ENCODE data around the gene LZTS2.

LZTS2 gene

DNA sequence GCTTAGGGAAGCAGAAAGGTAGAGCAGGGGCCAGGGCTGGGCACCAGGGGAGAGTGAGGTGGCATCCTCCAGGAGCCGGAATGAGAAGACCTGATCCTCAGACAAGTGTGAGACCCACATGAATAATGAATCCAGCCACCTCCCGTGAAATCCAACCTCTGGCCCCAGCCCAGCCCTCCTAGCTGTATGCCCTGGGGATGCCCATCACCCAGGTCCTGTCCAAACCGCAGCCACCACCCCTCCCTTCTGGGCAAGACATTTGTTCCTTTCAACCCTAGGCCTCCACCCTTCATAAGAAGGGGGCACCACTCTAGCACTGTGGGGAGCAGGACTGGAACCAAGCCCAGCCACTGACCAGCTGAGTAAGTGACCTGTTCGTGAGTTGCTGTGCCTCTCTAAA lies 21.6 kb downstream of the LZTS2 start:
- Mint-ChIP-seq H3K9me3 (no peaks in the 10 kb centered on the region), H3K36me3 (no peaks in the 10 kb centered on the region), H3K27ac (no peak overlapping the region), H3K27me3 (peaks cover 32 to 48% of the 10 kb centered on the region in 2 donors), H3K4me3 (no peak overlapping the region), H3K4me1 (peaks cover 11 to 25% of the 10 kb centered on the region in 2 donors)
- DNase-seq (no peak), ATAC-seq (replicated peaks) (no peak)

DNA sequence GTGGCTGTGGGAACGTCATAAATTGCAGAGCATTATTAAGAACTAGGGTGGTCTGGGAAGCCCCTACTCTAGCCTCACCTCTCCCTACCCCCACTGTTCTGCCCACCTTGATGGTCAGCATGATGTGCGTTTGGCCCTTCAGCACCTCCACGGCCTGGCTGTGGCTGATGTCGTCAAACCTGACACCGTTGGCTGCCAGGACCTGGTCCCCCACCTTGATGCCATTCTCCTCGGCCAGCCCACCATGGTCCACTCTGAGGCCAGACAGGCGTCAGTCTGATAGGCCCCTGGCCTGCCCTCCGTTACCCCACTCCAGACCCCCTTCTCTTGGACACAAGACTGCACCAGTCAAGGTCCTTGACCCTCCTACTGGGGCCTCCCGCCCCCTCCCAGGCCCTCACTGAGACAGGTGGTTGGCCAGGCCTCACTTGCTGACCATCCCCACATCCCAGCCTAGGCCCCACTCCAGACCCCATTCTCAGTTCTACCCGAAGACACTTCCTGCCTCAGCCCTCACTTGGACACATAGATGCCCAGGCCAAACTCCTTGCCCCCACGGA lies 22.2 kb downstream of the LZTS2 start:
- Mint-ChIP-seq H3K4me3 (no peak overlapping the region), H3K9me3 (no peaks in the 10 kb centered on the region)
- no peak for ATAC-seq (replicated peaks)

DNA sequence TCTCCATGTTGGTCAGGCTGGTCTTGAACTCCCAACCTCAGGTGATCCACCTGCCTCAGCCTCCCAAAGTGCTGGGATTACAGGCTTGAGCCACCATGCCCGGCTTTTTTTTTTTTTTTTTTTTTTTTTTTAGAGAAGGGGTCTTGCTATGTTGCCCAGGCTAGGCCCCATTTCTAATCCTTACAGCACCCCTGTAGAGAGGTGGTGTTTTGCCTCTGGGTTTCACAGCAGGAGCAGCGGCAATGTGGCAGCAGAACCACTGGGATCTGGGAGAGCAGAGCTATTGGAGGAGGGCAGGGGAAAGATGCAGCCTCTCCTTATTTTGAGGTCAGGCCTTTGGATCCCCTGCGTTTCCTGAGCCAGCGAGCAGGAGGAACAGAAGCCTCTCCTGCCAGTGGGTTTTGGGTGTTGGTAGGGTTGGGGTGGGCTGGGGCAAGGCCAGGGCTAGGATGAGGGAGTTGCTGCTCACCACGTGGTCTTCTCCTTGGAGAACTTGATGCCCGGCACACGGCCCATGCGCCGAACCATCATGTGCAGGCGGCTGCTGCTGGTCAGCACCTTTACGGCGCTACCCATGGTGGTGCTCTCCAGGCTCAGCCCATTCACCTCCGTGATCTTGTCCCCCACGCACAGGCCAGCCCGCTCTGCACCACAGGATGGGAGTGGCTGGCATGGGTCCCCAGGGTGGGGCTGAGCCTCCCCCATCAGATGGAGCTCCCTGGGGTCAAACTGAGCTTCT lies 23.5 kb downstream of the LZTS2 start:
- Mint-ChIP-seq H3K4me3 (no peak overlapping the region), H3K36me3 (no peaks in the 10 kb centered on the region), H3K27ac (no peak overlapping the region), H3K9me3 (no peaks in the 10 kb centered on the region), H3K27me3 (peaks cover 28 to 41% of the 10 kb centered on the region in 2 donors), H3K4me1 (peaks cover 7 to 16% of the 10 kb centered on the region in 2 donors)
- ATAC-seq (replicated peaks) = no peak
- no peak for DNase-seq

More for the DNA sequence above, 22.2 kb downstream of the LZTS2 start:
- peaks cover 11 to 25% of the 10 kb centered on the region in 2 donors for H3K4me1 Mint-ChIP-seq
- H3K36me3 Mint-ChIP-seq = no peaks in the 10 kb centered on the region
- DNase-seq = no peak
- H3K27me3 Mint-ChIP-seq = peaks cover 26 to 42% of the 10 kb centered on the region in 2 donors
- H3K27ac Mint-ChIP-seq = peak overlapping the region; percentile 14

DNA sequence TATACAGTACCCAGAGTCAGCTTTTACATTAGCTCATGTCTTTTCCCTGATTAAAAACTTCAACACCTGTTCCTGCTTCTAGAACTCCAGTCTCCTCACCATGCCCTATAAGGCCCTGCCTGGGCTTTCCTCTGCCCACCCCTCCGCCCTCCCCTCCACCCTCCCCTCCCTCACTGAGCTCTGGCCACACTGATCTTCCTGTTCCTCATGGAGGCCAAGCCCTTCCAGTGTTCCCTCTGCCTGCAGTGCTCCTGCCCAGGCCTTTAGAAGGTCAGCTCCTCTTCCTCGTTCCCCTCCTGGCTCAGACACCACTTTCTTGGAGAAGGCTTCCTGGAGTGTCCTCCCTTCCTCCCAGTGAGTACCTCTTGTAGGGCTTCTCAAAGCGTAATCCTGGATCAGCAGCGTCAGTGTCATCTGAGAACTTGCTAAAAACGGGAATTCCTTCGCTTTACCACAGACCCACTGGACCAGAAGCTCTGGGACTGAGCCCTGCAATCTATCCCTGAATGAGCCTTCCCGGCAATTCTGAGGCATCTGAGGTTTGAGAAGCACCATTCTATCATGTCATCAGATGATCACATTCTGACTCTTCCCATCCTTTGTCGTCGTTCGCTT lies 27.6 kb downstream of the LZTS2 start:
- DNase-seq (no peak), ATAC-seq (replicated peaks) (no peak)
- Mint-ChIP-seq H3K36me3 (no peaks in the 10 kb centered on the region), H3K27me3 (peaks cover 29 to 30% of the 10 kb centered on the region in 2 donors), H3K9me3 (no peaks in the 10 kb centered on the region), H3K4me3 (no peak overlapping the region), H3K4me1 (peaks cover 18 to 22% of the 10 kb centered on the region in 2 donors), H3K27ac (no peak overlapping the region)

DNA sequence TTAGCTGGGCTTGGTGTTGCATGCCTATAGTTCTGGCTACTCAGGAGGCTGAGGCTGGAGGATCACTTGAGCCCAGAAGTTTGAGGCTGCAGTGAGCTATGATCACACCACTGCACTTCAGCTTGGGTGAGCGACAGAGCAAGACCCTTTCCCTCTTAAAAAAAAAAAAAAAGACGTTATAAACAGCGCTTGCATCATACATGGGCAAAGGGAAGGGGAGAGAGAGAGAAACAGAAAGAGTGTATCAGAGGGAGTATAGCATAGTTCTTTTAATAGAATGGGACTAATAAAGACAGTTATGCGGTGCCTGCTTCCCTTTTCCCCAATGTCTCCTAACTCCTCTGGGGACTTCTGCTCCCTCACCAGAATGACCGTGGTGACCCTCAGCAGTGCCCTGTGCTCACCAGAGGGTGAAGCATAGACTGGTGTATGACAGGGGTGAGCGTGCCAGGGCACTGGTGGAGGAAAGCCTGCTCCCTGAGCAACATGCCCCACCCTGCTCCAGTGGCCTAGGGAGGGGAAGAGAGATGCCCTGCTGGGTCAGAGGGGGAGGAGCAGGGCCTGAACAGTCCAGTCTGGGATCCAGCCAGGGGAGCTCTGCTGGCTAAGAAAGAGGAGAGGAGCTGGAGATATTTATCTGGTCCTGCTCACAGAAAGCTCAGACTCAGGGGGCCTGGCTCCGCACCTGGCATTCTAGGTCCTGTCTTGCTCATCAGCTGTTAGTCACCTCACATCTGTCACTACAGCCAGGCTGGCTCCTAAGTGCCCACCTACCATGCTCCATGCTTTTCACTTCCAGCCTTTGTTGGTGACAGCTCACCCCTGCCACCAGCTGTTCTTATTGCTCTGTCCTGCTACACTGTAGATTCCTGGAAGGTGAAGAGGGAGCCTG lies 29.1 kb downstream of the LZTS2 start:
- Mint-ChIP-seq H3K4me3 (no peak overlapping the region), H3K9me3 (no peaks in the 10 kb centered on the region), H3K27me3 (peaks cover 29% of the 10 kb centered on the region in 2 donors), H3K36me3 (no peaks in the 10 kb centered on the region), H3K4me1 (peaks cover 27 to 30% of the 10 kb centered on the region in 2 donors), H3K27ac (no peak overlapping the region)
- DNase-seq (no peak), ATAC-seq (replicated peaks) (no peak)

DNA sequence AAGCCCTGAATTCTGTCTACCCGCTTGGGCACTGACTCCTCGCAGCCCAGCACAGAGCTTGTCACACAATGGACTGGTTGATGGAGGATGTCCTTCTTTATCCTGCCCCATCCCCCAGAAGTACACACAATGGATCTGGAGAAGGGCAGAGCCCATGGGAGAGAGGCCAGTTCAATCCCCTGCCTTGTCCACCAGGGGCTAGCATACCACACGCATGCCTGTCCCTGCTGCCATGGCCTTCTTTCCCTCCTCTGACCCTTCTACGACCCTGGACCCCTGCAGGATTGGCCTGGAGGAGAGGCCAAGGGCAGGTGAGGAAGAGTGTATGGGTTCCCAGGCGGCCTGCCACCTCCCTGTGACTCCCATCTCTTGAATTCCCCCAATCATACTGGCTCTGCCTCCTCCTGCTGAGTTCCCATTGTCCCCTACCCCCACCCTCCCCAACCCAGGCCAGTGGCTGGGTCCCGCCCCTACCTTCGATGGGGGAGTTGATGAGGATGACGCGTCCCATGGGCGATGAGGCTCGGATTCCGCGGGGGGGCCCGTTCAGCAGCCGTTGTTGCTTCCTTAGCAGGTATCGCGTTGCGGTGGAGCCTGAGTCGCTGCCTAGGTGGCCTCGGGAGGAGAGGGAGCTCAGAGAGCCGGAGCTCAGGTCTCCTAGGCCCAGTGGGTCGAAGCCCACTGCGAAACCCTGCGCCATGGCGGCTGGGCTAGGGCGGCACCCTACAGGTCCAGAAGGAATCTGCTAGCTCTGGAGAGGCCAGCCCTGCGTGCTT lies 30.1 kb downstream of the LZTS2 start:
- Mint-ChIP-seq H3K4me3 (no peak overlapping the region), H3K9me3 (no peaks in the 10 kb centered on the region), H3K4me1 (peaks cover 27 to 30% of the 10 kb centered on the region in 2 donors), H3K27ac (no peak overlapping the region), H3K27me3 (peaks cover 29% of the 10 kb centered on the region in 2 donors), H3K36me3 (no peaks in the 10 kb centered on the region)
- ATAC-seq (replicated peaks) (no peak), DNase-seq (no peak)

DNA sequence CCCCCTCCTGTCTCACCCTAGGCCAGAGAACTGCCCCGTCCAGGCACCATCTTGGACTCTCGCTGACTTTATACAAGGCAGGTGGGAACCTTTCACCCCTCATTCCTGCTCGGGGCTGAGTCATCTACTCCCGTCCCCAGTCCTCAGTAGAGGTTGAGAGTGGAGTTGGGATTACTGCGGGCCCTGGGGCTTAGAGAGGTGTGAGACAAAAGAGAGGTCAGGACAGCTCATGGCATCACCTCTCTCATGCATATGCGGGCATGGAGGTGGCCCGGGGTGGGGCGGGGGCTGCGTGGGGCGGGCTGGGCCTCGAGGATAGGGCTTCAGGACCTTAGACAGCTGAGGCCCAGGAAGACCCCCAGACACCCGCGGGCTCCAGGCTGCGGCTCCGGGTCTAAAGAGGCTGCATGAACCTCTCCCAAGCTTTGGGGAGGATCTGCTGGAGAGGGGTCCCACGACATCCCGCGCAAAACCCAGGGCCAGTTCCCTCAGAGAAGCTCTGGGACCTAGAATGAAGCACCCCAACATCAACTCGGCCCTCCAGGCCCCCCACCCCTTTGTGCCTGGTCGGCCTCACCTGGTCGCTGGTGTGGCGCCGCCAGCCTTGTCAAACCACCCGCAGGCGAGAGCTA lies 31.0 kb downstream of the LZTS2 start:
- Mint-ChIP-seq H3K27ac (peak overlapping the region; percentile 90), H3K36me3 (no peaks in the 10 kb centered on the region), H3K9me3 (no peaks in the 10 kb centered on the region), H3K4me1 (peaks cover 27 to 30% of the 10 kb centered on the region in 2 donors), H3K27me3 (peaks cover 29% of the 10 kb centered on the region in 2 donors), H3K4me3 (peak overlapping the region; percentile 76 to 90)
- no peak for DNase-seq
- ATAC-seq (replicated peaks) = no peak

DNA sequence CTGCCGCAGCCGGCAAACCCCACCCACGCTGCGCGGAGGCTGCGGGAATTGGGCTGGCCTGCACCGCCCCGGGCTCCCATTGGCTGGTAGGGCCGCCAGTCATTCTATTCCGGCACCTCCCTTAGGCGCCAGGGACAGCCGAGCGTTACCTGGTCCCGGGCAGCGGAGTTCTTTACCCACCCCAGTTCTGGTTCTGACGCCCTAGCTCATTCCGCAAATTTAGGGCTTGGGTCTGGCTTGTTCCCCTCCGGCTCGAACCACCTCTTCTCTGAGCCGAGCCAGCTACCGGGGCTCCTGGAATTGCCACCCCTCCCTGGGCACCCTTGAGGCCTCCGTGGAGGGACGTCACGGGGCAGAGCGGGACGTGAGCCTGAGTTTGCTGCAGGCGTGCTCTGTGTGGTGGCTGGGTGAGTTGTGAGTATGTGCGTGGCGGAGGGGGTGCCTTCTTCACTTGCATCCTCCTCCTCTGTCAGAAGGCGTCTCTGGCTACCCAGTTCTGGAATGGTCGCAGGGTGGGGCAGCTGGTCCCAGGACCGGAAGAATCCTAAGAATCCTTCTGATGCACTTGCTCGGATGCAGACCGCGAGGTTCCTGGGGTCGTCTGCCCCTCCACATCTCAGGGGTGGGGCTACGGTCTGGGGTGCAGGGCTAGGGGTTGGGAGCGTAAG lies 31.7 kb downstream of the LZTS2 start, which contains the start of the genes PDZD7 and SFXN3:
Gene PDZD7 (minus strand): TSS at position 2 of the 668 bp plus-strand sequence. CDS start 910 bp downstream, outside the sequence.
Gene SFXN3 (plus strand): TSS at position 107 of the 668 bp plus-strand sequence. CDS start 3,461 bp downstream, outside the sequence.
- DNase-seq (peak; percentile 90), ATAC-seq (replicated peaks) (peak; percentile 84 to 91)
- Mint-ChIP-seq H3K4me1 (peaks cover 27 to 30% of the 10 kb centered on the region in 2 donors), H3K27ac (peak within 1 kb of the TSS; percentile 90), H3K36me3 (peaks cover 0 to 3% of the 10 kb centered on the region in 2 donors), H3K9me3 (no peaks in the 10 kb centered on the region), H3K27me3 (peaks cover 29% of the 10 kb centered on the region in 2 donors), H3K4me3 (peak within 1 kb of the TSS; percentile 76 to 90)

DNA sequence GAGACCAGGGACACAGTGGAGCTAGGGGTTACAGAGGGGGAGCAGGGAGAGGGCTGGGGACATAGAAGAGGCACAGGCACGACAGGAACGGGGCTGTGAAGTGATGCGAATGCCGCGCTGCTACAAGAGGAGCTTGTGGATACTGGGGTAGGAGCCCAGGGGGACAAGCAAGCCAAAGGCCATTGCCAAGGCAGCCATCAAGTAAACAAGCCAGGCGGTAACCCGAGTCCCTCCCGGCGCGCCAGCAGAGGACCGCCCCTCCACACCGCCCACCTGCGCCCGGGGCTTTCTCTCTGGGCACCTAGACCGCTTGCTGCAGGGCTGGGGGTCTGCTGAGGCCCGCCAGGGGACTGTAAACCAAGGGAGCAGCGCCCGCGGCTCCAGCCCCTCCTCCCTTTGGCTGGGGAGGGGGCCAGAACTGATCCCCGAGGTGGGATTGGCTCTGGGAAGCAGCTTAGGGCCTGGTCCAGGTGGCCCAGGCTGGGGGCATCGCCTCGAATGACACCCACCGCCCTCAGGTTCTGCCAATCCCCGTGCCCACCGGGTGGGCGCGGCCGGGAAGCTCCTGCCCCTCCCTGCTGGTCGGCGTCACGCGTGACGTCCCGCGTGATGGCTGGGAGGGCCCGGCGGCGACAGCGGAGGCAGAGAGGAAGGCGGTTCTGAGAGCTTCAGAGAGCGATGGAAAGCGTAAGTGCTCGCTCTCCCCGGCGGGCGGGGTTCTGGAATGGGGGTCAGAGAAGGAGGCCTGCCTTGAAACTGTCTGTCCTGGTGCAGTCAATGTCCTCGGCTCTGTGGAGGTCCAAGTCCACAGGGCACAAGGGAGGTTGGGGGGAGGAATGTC lies 32.4 kb downstream of the LZTS2 start:
- peak overlapping the region; percentile 90 for H3K27ac Mint-ChIP-seq
- no peaks in the 10 kb centered on the region for H3K9me3 Mint-ChIP-seq
- peak; percentile 53 to 55 for ATAC-seq (replicated peaks)
- H3K4me1 Mint-ChIP-seq = peaks cover 27 to 30% of the 10 kb centered on the region in 2 donors
- peaks cover 26 to 27% of the 10 kb centered on the region in 2 donors for H3K27me3 Mint-ChIP-seq
- peak overlapping the region; percentile 76 to 90 for H3K4me3 Mint-ChIP-seq
- H3K36me3 Mint-ChIP-seq = peaks cover 0 to 7% of the 10 kb centered on the region in 2 donors
- DNase-seq = peak; percentile 27

DNA sequence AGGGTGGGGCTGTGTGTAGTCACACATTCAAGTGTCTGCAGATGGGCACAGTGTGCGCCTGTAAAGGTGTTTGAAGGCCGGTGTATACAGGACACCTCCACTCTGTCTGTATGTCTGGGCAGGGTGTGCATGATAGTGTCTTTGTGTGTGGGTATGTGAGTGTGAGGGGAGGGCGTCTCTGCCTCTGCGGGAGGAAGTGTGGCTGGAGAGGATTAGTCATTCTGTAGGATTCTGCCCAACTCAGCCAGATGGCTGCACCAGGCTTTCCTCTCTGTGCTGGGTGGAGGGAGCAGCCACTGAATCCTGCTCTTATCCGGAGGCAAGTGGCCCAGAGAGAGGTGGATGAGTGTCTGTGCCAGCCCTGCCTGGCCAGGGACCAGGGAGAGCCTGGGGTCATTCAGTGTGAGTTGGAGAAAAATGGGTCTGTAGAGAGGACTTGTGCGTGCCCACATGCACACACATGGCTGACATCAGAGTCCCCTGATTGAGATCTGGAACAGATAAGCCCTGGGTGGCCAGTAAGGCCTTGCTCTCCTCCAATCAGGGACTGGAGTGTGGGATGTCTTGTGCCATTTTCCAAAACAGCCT lies 33.1 kb downstream of the LZTS2 start:
- Mint-ChIP-seq H3K4me1 (peaks cover 27 to 30% of the 10 kb centered on the region in 2 donors), H3K27ac (peak overlapping the region; percentile 80), H3K9me3 (no peaks in the 10 kb centered on the region), H3K36me3 (peaks cover 3 to 11% of the 10 kb centered on the region in 2 donors), H3K27me3 (peaks cover 19 to 20% of the 10 kb centered on the region in 2 donors), H3K4me3 (peak overlapping the region; percentile 76 to 90)
- DNase-seq = no peak
- peak; percentile 48 to 54 for ATAC-seq (replicated peaks)

DNA sequence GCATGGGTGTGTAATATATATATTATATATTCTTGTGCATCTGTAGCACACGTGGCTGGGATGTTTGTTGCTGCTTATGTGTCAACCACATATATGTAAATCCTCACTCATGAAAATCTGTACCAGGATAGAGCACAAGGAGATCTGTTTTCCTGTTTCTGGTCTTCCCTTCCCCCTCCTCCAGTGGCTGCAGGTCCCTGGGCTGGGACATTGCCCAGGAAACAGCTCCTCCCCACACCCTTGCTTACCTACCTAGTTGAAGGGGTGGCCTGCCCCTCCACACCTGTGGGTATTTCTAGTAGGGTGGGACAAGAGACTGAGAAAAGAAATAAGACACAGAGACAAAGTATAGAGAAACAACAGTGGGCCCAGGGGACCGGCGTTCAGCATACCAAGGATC lies 33.7 kb downstream of the LZTS2 start:
- Mint-ChIP-seq H3K9me3 (no peaks in the 10 kb centered on the region), H3K27ac (no peak overlapping the region), H3K36me3 (peaks cover 3 to 17% of the 10 kb centered on the region in 2 donors), H3K4me3 (no peak overlapping the region), H3K27me3 (peaks cover 15% of the 10 kb centered on the region in 2 donors), H3K4me1 (peaks cover 27 to 30% of the 10 kb centered on the region in 2 donors)
- no peak for ATAC-seq (replicated peaks)
- DNase-seq = no peak

All from stimulated activated naive B cell treated with anti-CD40 and anti-IgM and Interleukin-4, amounts not matched to agents 10 μg/mL and 1 μg/mL and 100 μg/mL, for 72 hours (primary cell).